NCI-H1436 treated with DMSO at 0.1 percent for 48 hours (cell line): Measurements from ENCODE around the gene TOMM34.

Experiments used
- DNase-seq: peaks from one replicate; lab custom pipeline; 2025; lab: John Stamatoyannopoulos, UW

TOMM34 gene

DNA sequence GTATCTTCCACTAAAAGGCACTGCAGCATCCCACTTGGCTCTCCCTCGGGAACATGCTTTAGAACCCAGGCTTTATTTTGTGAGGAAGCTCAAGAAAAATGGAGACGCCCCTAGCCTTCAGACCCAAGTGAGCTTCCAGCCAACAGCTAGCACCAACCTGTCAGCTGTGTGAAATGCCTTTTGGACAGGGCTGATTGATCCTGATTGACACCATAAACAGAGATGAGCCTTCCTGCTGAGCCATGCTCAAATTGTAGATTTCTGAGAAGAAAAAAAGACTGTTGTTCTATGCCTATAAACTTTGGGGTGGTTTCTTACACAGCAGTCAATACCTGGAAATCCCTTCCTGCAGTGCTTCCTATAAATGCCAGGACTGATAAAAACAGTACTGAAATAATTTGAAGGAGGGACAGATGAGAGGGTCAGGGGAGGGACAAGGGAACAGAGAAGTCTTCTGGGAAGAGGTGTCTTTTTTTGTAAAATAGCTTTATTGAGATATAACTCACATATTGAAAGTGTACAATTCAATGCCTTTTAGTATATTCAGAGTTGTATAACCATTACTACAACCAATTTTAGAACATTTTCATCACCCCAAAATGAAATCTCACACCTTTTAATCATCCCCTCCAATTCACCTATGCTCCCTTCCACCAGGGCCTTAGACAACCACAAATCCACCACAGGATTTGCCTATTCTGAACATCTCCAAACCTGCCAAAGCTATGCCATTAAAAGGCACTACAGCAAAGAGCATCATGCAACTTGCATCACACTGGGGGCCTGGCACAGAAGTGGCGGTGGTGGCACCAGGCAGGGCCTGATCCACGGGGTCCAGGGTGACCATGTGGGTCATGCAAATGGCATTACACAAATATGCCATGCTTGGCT is 3.4 kb upstream of the TOMM34 start:
- DNase-seq: no peak

DNA sequence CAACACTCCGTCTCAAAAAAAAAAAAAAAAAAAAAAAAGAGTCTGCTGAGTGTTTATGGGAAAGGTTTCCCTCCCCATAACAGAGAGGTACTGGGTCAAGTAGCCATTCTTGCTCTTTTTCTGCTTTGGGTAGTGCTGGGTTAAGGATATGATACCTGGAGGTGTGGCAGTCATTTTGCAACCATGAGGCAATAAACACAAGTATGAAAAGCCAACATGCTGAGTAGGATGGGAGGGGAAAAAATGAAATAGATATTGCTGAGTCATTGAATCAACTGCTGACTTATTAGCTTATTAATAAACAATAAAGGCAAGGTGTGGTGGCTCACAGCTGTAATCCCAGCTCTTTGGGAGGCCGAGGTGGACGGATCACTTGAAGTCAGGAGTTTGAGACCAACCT is 2.3 kb upstream of the TOMM34 start:
- DNase-seq: no peak

DNA sequence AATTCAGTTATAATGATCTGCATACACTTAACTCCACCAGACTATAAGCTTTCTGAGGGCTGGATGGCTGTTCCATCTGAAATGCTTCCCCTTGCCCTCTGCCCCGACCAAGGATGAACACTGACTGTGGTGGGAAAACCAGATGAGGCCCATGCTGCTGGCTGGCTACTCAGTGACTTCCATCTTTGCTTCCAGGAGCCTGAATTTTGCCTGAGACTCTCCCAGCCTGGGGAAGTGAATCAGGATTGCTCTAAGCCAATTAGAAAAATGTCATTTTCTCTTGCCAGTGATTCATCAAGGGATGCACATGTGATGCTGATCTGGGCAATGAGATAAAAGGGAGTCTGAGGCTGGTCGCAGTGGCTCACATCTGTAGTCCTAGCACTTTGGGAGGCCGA is 1.7 kb upstream of the TOMM34 start:
- no peak for DNase-seq

DNA sequence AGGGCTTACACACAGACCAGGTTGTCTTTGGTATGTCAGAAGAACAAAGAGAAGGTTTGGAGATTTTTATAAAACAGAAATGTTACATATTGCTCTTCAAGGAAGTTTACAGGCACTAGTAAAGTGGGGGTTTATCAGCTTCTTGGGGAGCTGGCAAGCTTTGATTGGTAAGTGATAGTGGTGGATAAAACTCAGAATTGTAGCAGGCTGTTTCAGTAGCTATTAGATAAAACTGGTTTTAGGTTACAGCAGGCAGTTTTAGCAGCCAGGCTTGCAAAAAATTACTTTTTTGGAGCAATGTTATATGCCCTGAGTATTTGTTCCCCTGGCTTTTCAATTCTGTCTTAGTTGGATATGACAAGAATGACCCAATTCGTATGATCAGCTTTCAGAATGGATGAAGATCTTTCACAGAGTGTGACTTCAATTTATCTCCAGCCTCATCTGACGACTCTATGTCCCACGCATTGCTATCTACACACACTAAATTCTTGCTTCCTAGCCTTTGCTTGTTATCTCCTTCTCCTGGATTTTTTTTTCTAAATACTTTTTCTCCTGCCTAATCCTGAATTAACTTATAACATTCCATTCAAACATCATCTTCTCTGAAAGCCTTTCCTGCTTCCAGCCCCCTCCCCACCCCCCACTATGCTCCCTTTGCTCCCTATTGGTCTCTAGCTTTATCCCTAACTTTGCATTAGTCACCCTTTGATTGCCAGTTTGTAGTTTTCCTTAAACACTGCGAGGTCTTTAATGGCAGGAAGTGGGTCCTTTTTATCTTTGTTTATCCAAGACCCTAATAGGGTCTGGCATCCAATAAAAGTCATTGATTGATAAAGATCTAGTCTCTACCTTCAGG is 1.0 kb upstream of the TOMM34 start:
- no peak for DNase-seq

GRCh38 chr20:44959638-44960102 is 527 bp downstream of the TOMM34 start:
- DNase-seq: no peak

DNA sequence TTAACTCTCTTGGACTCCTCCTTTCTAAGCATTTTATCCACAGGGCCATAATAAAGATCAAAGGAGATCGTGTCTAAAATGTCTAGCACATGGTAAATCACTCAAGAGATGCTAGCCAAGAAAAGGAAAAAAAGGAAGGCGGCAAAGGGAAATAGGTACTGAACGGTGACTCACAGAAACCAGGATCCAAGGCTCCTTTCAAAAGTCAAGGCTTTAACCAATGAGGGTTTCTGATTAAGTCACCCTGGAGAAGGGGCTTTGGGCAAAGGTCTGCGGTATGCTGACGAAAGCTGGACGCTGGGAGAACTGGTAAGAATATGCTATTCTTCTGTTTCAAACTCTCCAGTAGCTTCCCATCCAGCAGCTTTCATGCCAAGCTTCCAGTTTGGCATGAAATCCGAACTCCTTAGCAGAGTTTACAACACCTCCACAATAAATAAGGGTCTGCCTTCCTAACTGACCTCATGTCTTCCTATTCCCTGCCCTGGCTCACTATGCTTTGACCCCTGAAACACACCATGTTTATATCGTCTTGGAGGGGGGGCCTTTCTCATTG is 1.0 kb downstream of the TOMM34 start:
- no peak for DNase-seq

DNA sequence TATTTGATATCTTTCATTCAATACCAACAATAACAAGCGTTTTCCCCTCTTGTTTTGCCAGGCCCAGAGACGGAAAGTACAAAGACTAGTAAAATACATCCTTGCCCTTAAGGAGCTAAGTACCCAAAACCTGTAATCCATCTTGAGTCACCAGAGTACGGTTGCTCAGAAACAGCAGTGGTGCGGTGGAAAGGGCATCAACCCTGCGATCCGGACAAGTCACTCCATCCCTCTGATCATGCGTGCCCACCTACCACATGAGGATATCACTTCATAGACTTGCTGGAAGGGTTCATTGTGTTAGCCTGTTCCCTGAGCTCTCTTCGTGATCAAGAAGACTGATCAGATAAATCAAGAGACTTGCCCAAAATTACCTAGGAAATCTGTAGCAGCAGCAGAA is 1.9 kb downstream of the TOMM34 start:
- no peak for DNase-seq

- no peak for DNase-seq
Measured at GRCh38 chr20:44956410-44956809, 3.8 kb downstream of the TOMM34 start.

DNA sequence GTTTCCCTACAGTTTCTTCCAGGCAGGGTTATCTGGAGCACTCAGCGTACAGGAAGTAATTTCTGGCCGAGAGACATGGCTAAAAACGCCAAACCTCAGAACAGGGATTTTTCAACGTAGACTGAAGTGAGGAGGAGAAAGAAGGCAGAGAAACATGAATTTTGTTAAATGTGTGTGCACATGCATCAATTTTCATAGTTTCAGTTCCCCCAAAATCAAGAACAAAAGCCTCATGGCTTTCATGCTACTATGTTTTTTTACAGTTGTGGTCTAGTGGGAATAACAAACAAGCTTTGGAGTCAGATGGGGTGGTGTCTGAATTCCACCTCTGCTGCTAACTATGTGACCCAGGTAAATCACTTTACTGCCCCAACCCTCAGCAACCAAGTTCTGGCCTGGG is 4.9 kb downstream of the TOMM34 start:
- DNase-seq: no peak

DNA sequence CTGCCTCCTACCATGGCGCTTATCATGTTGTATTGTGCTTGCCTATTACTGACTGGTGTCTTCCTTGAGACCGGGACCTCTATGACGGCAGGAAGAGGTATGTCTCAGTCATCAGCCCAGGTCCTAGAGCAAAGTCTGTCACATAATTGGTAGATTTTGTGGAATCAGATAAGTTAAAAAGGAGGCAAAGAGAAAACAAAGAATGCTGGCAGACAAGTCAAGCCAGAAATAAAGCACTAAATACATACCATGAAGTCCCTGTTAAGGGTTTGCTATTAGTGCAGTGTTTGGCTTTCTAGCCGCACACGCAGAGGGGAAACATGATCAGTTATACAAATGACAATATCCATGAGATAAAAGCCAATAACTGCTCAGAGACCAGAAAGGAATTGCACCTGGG is 6.0 kb downstream of the TOMM34 start:
- DNase-seq: no peak

DNA sequence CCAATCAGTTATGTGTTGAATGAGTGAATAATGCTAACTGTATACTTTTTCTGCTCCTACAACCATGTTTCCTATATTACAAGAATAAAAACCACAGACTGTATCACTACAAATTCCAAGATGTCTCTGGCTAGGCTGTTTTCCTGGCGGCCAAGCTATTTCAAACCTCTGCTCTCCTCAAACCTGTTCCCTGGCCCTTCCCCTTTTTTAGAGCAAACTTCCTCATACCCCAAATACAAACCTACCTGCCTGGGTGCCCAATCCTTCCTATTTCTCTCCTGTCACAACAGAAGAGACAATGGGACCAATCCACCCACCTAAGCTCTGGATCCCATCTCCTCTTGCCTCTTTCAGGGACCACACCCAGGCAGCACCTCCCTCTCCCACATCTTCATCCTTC is 7.5 kb downstream of the TOMM34 start:
- DNase-seq: no peak

- no peak for DNase-seq
Measured at GRCh38 chr20:44950368-44950767, 9.8 kb downstream of the TOMM34 start.

GRCh38 chr20:44948513-44948912 is 11.7 kb downstream of the TOMM34 start:
- no peak for DNase-seq

DNA sequence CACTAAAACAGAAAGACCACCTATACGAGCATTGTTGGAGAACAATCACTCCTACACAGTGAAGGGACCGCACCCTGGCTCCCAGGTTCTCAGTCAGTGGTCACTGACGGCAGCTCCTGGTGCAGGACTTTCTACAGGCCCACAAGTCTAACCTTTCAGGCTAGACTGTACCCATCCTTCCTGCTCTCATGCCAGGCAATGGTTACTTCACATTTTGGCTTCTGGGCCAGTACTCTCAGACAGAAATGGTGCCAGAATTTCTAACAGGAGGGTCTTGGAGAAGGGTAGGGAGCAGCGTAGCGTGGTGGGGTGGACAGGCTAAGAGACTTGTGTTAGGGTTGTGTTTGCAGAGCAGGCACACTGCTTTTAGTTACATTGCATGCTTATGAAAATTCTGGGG is 12.1 kb downstream of the TOMM34 start:
- no peak for DNase-seq

DNA sequence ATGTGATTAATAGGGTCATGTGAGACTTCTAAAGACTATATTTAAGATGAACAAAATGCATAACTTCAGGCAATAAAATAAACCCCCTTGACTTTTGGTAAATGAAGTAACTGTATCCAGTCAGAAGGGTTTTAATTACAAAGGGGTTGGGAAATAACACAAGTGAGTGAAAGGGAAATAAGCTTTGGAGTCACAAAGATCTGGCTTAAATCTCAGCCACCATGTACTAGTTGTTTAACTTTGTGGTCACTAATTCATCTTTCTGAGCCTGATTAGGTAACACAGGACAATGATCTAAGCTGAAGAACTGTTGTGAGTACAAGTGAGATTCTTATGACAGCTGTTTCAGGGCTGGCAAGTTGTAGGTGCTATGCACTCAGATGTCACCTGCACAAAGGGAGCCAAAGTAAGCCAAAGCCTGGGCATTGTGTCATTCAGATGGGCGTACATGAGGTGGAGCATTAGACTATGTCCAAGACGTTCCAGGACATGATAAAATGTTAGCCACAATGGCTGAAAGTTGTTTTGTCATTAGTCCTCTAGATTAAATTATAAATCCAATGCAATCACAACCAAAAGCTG is 13.8 kb downstream of the TOMM34 start:
- DNase-seq: no peak

- DNase-seq: no peak
Measured at GRCh38 chr20:44945261-44945660, 14.9 kb downstream of the TOMM34 start.

- DNase-seq: no peak
Measured at GRCh38 chr20:44943828-44944227, 16.4 kb downstream of the TOMM34 start.

- no peak for DNase-seq
Measured at GRCh38 chr20:44942264-44942973, 17.8 kb downstream of the TOMM34 start.

GRCh38 chr20:44941120-44941691 is 19.0 kb downstream of the TOMM34 start:
- no peak for DNase-seq

GRCh38 chr20:44938637-44939036 is 21.6 kb downstream of the TOMM34 start:
- DNase-seq: no peak

DNA sequence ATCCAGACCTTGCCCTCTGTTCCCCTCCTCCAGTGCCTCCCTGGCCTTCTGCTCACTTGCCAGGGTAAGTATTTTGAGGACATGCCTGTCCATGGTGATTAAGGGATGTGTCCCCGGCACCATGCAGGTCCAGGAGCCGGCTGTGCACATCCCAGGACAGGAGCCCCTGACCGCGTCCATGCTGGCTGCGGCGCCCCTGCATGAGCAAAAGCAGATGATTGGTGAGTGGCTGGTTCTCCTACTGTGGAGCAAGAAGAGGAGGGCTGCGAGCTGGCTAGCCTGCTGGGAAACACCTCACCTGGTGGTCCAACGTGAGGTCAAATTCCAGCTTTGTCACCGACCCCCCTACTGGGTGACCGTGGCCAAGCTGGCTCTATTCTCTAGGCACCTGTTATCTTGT is 23.7 kb downstream of the TOMM34 start:
- DNase-seq: no peak
